Keratinocyte (primary cell): ENCODE measurements around the gene CORO1C.

Experiments used
- CTCF ChIP-seq, 3 experiments: IDR thresholded peaks in 1 of 3; conservative IDR thresholded peaks in 1 of 3; optimal IDR thresholded peaks in 1 of 3; 2 replicates in 2 of 3; 3 replicates in 1 of 3; pipeline versions ENCODE3 to v1.5.1; 2011; ENCODE audit warnings: low read length in 3 of 3, mild to moderate bottlenecking in 3 of 3, moderate library complexity in 2 of 3, control low read depth in 1 of 3, inconsistent platforms in 1 of 3; ENCODE audit not compliant: insufficient read depth in 2 of 3; ENCODE audit errors: extremely low read depth in 1 of 3
- EZH2 ChIP-seq: IDR thresholded peaks from one replicate; pipeline ENCODE4 v1.6.1; 2012; ENCODE audit warnings: inconsistent platforms, mild to moderate bottlenecking, low read length, moderate library complexity

- TF ChIP-seq CTCF (optimal IDR thresholded peaks at IDR 0.05 in 1 of 3, IDR thresholded peaks at IDR 0.05 in 1 of 3, conservative IDR thresholded peaks at IDR 0.05 in 1 of 3; ENCODE audit: extremely low read depth in 1 of 3, insufficient read depth in 2 of 3, low read length in 3 of 3) (no peak), EZH2 (no peak)
Measured at GRCh38 chr12:108642899-108643654, 88.2 kb downstream of the CORO1C start.
